Stimulated activated memory B cell treated with anti-CD40 and anti-IgM and Interleukin-4, amounts not matched to agents 10 μg/mL and 1 μg/mL and 100 μg/mL, for 72 hours (primary cell): ENCODE results near the gene MOB1A.

Experiments
- ATAC-seq: fragments of 150-1000 bp; cut with Tn5 transposase; 2 replicates; pipeline ENCODE4 v1.10.0; 2021
- H3K27ac Mint-ChIP-seq: one replicate; pipeline ENCODE4 v1.8.0; 2022; ENCODE audit warnings: mild to moderate bottlenecking, mixed read lengths
- H3K27me3 Mint-ChIP-seq: one replicate; pipeline ENCODE4 v1.8.0; 2022; ENCODE audit warnings: mixed read lengths
- H3K36me3 Mint-ChIP-seq: one replicate; pipeline ENCODE4 v1.8.0; 2022; ENCODE audit warnings: mixed read lengths
- H3K4me1 Mint-ChIP-seq: one replicate; pipeline ENCODE4 v1.8.0; 2022; ENCODE audit warnings: mixed read lengths
- H3K4me3 Mint-ChIP-seq: one replicate; pipeline ENCODE4 v1.8.0; 2022; ENCODE audit warnings: mild to moderate bottlenecking, moderate library complexity, mixed read lengths
- H3K9me3 Mint-ChIP-seq: one replicate; pipeline ENCODE4 v1.8.0; 2022; ENCODE audit warnings: mixed read lengths

Gene MOB1A

DNA sequence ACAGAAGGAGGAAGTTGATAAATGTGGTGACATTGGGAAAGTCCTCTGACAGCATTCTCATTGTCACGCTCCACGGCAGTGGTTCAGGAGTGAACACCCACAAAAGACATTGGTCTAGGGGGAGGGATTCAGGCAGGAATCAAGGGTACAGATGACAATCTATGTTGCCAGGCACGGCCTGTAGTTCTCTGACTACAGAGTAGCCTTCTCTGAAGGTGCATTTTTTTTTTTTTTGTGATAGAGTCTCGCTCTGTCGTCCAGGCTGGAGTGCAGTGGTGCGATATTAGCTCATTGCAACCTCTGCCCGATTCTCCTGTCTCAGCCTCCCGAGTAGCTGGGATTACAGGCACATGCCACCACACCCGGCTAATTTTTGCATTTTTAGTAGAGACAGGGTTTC lies 7.4 kb upstream of the MOB1A start:
- no peaks in the 10 kb centered on the region for H3K27me3 Mint-ChIP-seq
- H3K4me3 Mint-ChIP-seq, result peak overlapping the region; percentile 70
- H3K4me1 Mint-ChIP-seq, result peaks cover 63% of the 10 kb centered on the region
- ATAC-seq, result peak; percentile 90
- peak overlapping the region; percentile 99 for H3K27ac Mint-ChIP-seq
- H3K36me3 Mint-ChIP-seq, result no peaks in the 10 kb centered on the region
- H3K9me3 Mint-ChIP-seq, result no peaks in the 10 kb centered on the region

DNA sequence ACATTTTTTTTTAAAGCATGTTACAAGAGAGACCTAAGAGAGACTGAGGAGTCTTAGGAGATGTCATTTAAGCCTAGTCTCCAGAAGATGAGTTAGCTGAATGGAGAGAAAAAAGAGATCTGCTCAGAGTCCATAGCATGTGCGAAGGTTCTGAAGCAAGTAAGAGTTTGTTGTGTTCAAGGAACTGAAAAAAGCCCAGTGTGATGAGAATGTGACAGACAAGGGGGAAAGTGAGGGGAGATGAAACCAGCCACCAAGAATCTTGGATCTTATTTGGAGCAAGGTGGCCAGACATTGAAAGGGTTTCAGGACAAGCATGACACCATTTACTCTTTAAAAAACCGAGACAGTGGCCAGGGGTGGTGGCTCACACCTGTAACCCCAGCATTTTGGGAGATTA lies 5.2 kb upstream of the MOB1A start:
- Mint-ChIP-seq H3K27ac (peak overlapping the region; percentile 99), H3K9me3 (no peaks in the 10 kb centered on the region), H3K4me1 (peaks cover 61% of the 10 kb centered on the region), H3K4me3 (no peak overlapping the region), H3K27me3 (no peaks in the 10 kb centered on the region), H3K36me3 (no peaks in the 10 kb centered on the region)
- ATAC-seq, result no peak

DNA sequence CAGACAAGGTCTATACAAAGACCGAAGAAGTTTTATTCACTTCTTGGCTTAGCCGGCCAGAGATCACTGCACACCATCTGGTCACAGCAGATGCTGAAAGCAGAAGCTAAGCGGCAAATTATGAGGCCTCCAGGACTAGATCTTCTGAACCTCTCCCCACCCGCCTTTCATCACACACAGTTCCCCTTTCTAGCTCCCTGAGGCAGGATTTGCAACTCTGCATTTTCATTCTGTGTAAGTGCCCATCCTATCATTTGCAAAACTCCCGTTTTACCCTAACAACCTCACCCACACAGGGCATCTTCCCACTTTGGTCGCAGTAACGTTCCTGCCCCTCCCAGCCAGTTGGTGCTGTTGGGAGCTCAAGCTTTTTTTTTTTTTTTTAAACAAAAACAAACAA lies 3.1 kb upstream of the MOB1A start:
- Mint-ChIP-seq H3K36me3 (peaks cover 7% of the 10 kb centered on the region), H3K4me3 (peak overlapping the region; percentile 65), H3K27ac (peak overlapping the region; percentile 99), H3K27me3 (no peaks in the 10 kb centered on the region), H3K9me3 (no peaks in the 10 kb centered on the region), H3K4me1 (peaks cover 56% of the 10 kb centered on the region)
- peak; percentile 69 for ATAC-seq

DNA sequence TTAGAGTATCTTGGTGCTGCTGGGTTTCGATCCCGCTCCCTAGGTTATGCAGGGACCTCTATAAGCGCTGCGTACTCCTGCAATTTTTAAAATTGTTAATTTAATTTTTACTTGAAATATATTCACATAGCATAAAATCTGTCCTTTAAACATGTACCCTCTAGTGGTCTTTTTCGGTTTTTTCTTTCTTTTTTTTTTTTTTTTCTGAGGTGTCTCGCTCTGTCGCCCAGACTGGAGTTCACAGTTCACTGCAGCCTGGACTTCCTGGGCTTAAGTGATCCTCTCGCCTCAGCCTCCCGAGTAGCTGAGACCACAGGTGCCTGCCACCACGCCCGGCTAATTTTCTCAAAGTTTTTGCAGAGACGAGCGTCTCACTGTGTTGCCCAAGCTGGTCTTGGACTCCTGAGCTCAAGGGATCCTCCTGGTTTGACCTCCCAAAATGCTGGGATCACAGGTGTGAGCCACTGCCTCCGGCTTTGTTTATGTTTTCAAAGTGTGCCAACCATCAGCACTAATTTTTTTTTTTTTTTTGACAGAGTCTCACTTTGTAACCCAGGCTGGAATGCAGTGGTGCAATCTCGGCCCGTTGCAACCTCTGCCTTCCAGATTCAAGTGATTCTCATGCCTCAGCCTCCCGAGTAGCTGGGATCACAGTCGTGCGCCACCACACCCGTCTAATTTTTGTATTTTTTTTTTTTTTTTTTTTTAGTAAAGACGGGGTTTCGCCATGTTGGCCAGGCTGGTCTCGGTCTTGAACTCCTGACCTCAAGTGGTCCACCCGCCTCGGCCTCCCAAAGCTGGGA lies 585 bp upstream of the MOB1A start:
- Mint-ChIP-seq H3K36me3 (peaks cover 28% of the 10 kb centered on the region), H3K27ac (peak overlapping the region; percentile 98), H3K4me1 (peaks cover 55% of the 10 kb centered on the region), H3K27me3 (no peaks in the 10 kb centered on the region), H3K4me3 (peak overlapping the region; percentile 85), H3K9me3 (no peaks in the 10 kb centered on the region)
- ATAC-seq, result peak; percentile 18

DNA sequence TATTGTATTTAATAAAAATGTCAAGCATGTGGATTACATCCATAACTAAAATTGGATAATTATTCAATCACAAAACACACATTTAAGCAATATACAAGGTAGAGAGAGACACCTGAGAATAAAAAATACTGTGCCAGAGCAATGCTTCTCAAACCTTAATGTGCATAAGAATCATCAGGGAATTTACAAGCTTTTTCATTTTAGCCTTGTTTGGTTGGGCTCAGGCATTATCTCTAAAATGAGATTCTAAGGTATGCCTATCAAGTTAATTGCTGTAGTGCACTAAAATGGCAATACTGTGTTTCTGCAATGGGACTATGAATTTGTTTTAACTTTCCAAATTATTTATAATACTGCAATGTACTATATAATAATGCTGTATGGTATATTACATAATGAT lies 983 bp downstream of the MOB1A start:
- H3K4me3 Mint-ChIP-seq, result peak overlapping the region; percentile 85
- H3K36me3 Mint-ChIP-seq, result peaks cover 34% of the 10 kb centered on the region
- H3K9me3 Mint-ChIP-seq, result no peaks in the 10 kb centered on the region
- no peaks in the 10 kb centered on the region for H3K27me3 Mint-ChIP-seq
- H3K4me1 Mint-ChIP-seq, result peaks cover 56% of the 10 kb centered on the region
- no peak for ATAC-seq
- peak overlapping the region; percentile 98 for H3K27ac Mint-ChIP-seq

DNA sequence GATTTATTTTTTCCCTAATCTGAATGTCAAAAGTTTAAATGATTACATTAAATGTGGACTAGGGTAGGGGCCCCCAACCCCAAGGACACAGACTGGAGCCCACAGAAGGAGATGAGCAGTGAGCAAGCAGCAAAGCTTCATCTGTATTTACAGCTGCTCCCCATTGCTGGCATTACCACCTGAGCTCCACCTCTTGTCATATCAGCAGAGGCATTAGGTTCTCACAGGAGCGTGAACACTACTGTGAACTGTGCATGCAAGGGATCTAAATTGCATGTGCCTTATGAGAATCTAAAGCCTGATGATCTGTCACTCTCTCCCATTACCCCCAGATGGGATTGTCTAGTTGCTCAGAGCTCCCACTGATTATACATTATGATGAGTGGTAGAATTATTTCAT lies 3.8 kb downstream of the MOB1A start:
- Mint-ChIP-seq H3K9me3 (no peaks in the 10 kb centered on the region), H3K4me1 (peaks cover 54% of the 10 kb centered on the region), H3K4me3 (peak overlapping the region; percentile 83)

DNA sequence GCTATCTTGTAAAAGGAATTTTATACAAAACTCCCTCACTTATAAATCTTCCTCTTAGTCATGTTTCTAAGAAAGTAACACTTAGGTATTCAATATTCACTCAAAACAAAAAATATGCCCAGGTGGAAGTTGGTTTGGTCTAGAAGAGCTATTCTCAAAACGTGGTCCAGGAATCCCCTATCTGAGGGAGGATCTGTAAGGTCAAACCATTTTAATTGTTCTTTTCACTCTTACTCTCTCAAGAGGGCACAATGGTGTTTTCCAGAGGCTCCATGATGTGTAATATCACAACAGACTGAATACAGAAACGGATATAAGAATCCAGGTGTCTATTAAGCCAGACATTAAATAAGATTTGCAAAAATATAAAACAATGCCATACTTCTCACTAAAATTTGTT lies 9.9 kb downstream of the MOB1A start:
- Mint-ChIP-seq H3K27me3 (no peaks in the 10 kb centered on the region), H3K36me3 (peaks cover 60% of the 10 kb centered on the region), H3K27ac (peak overlapping the region; percentile 73), H3K4me1 (peaks cover 41% of the 10 kb centered on the region), H3K4me3 (no peak overlapping the region), H3K9me3 (peaks cover 3% of the 10 kb centered on the region)
- ATAC-seq, result peak; percentile 89

More for the DNA sequence above, 3.8 kb downstream of the MOB1A start:
- H3K27me3 Mint-ChIP-seq, result no peaks in the 10 kb centered on the region
- peak overlapping the region; percentile 98 for H3K27ac Mint-ChIP-seq
- H3K36me3 Mint-ChIP-seq, result peaks cover 51% of the 10 kb centered on the region
- no peak for ATAC-seq

DNA sequence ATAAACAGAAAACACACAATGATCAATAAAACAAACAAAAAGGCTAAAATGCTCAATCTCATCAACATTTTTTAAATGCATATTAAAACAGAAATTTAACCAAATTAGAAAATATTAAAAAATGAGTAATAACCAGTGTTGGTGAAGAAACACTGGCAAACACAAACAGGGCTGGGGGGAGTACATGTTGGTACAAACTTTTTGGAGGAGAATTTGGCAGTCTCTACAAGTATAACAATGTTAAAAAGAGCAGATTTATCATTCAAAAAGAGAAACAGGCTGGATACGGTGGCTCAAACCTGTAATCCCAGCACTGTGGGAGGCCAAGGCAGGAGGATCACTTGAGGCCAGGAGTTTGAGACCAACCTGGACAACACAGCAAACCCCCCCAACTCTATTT lies 13.9 kb downstream of the MOB1A start:
- Mint-ChIP-seq H3K27ac (no peak overlapping the region), H3K27me3 (no peaks in the 10 kb centered on the region)
- no peak for ATAC-seq

DNA sequence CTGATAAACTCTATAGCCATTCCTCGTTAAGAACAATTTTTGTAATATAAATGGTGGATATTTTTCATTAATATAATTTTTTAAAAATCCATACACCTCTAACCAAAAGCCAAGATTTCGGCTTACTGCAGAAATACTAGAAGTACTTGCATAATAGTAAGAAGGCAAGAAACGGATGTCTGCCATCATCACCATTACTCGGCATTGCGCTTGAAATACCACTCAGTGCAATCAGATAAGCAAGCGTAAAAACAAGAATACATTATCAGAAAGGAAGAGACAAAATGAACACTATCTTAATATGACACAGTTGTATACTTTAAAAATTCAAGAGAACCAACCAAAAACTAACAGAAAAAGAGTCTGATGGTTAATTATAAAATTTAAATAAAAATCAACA lies 15.7 kb downstream of the MOB1A start:
- H3K27ac Mint-ChIP-seq, result no peak overlapping the region

More for the DNA sequence above, 13.9 kb downstream of the MOB1A start:
- Mint-ChIP-seq H3K9me3 (peaks cover 3% of the 10 kb centered on the region), H3K36me3 (peaks cover 62% of the 10 kb centered on the region), H3K4me3 (no peak overlapping the region), H3K4me1 (peaks cover 26% of the 10 kb centered on the region)

DNA sequence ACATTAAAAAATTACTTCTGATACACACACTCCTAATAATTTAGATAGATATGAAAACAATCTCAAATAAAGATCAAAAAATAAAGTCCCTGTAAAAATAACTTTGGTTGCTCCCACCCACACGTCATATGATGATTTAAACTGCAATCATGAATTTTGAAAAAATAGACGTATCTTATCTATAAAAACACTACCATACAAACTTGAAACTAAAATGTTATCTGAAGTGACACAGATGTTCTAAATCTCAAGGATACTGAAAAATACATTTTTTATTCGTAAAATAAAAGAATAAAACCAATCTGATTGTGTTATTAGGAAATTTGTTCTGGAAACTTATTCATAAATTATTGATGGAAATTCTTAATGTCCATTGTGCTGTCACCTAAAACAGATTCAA lies 22.8 kb downstream of the MOB1A start:
- H3K4me1 Mint-ChIP-seq, result peaks cover 10% of the 10 kb centered on the region
- no peak overlapping the region for H3K27ac Mint-ChIP-seq
- no peak for ATAC-seq
- no peaks in the 10 kb centered on the region for H3K27me3 Mint-ChIP-seq
- no peak overlapping the region for H3K4me3 Mint-ChIP-seq
- H3K36me3 Mint-ChIP-seq, result peaks cover 40% of the 10 kb centered on the region
- no peaks in the 10 kb centered on the region for H3K9me3 Mint-ChIP-seq

More for the DNA sequence above, 15.7 kb downstream of the MOB1A start:
- peaks cover 64% of the 10 kb centered on the region for H3K36me3 Mint-ChIP-seq
- H3K4me1 Mint-ChIP-seq, result peaks cover 16% of the 10 kb centered on the region
- no peaks in the 10 kb centered on the region for H3K27me3 Mint-ChIP-seq
- no peak for ATAC-seq
- H3K4me3 Mint-ChIP-seq, result no peak overlapping the region
- H3K9me3 Mint-ChIP-seq, result peaks cover 3% of the 10 kb centered on the region

DNA sequence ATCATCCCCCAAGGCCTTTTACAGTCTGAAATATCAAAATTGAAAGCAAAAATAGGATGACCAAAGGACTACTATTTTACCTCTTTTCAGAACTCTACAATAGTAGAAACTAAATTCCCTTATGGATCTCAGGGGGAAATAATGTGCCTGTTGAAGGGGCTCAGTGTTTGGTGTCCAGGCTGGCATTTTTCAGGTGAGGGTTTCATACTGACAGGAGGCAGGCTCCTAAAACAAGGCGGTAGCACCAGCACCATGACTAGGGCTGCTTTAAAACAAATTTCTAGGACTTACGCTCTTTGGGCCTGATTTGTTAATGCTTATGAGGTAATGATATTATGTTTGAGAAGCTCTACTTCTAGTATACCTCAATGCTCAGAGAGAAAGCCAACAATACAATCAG lies 25.7 kb downstream of the MOB1A start:
- Mint-ChIP-seq H3K27me3 (no peaks in the 10 kb centered on the region), H3K9me3 (no peaks in the 10 kb centered on the region), H3K36me3 (peaks cover 28% of the 10 kb centered on the region), H3K4me3 (no peak overlapping the region), H3K27ac (peak overlapping the region; percentile 53), H3K4me1 (peaks cover 19% of the 10 kb centered on the region)
- ATAC-seq, result no peak

DNA sequence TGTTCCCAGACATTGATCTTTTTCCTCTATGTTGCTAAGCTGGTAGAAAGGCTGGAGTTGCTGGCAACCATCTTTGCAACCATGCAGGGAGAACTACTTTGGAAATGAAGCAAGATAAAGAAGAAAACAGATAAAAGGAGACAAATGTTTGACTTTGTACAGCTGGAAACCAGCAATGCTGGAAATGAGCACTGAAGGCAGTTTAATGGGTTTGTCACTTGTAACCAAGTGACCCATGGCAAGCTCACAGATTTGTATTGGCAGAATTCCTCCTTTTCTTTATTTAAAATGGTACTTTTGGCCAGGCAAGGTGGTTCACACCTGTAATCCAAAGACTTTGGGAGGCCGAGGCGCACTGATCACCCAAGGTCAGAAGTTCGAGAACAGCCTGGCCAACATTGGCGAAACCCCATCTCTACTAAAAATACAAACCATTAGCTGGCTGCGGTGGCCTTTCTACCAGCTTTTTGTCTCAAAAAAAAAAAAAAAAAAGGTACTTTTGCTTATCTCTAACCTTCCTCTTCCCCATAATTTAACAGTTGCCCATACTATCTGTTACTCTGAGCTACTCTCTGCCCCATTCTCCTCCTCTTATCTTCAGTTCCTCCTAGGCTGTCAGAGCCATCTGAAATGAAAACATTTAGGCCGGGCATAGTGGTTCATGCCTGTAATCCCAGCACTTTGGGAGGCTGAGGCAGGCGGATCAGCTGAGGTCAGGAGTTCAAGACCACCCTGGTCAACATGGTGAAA lies 28.9 kb downstream of the MOB1A start:
- Mint-ChIP-seq H3K4me3 (no peak overlapping the region), H3K36me3 (peaks cover 9% of the 10 kb centered on the region), H3K4me1 (peaks cover 19% of the 10 kb centered on the region), H3K9me3 (no peaks in the 10 kb centered on the region), H3K27me3 (no peaks in the 10 kb centered on the region), H3K27ac (no peak overlapping the region)
- no peak for ATAC-seq

DNA sequence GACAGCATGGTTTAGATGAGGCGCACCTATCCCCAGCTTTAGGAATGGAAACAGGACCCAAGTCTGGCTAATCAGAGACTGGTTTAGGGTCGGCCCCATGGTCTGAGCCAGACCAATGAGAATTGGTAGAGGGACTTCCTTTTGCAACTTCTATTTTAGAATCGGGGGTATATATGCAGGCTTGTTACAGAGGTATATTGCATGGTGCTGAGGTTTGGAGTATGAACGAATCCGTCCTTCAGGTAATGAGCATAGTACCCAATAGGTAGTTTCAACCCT lies 29.5 kb downstream of the MOB1A start:
- no peaks in the 10 kb centered on the region for H3K9me3 Mint-ChIP-seq
- H3K4me3 Mint-ChIP-seq, result no peak overlapping the region

DNA sequence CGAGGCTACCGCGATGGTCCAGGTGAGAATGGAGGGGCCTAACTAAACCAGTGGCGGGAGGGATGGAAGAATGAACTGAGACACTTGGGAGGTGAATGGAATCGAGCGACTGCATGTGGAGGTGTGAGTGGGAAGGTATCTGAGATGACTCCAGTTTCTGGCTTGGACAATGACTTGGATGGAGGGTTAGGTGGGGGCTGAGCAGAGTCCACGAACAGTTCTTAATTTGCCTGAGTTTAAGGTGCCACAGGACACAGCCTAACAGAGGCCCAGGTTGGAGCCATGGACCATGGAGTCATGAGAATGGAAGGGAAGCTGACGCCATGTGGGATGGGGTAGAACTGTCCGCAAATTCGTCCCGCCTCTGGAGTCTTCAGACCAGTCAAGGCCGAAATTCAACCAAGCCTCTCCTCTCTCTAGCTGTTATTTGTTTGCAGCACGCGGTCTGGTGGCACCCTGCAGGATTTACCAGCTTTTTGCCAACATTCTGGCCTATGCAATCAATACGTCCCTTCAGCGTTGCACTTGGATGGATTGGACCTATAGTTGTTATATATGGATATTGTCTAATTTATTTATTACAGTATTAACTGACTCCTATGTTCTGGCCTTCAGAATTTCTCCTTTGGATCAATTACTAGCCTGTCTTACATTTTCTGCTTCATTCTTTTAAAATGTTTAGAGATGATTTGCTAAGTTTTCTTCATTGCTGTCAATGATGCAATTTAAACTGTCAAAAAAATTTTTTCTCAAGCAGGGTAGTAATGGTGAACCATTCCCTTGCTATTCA lies 30.0 kb downstream of the MOB1A start:
- H3K36me3 Mint-ChIP-seq, result peaks cover 6% of the 10 kb centered on the region
- no peaks in the 10 kb centered on the region for H3K27me3 Mint-ChIP-seq
- H3K27ac Mint-ChIP-seq, result no peak overlapping the region
- H3K4me3 Mint-ChIP-seq, result no peak overlapping the region
- no peak for ATAC-seq
- H3K4me1 Mint-ChIP-seq, result peaks cover 16% of the 10 kb centered on the region
- H3K9me3 Mint-ChIP-seq, result no peaks in the 10 kb centered on the region

More for the DNA sequence above, 29.5 kb downstream of the MOB1A start:
- Mint-ChIP-seq H3K27me3 (no peaks in the 10 kb centered on the region), H3K36me3 (peaks cover 9% of the 10 kb centered on the region), H3K27ac (no peak overlapping the region), H3K4me1 (peaks cover 19% of the 10 kb centered on the region)
- no peak for ATAC-seq

DNA sequence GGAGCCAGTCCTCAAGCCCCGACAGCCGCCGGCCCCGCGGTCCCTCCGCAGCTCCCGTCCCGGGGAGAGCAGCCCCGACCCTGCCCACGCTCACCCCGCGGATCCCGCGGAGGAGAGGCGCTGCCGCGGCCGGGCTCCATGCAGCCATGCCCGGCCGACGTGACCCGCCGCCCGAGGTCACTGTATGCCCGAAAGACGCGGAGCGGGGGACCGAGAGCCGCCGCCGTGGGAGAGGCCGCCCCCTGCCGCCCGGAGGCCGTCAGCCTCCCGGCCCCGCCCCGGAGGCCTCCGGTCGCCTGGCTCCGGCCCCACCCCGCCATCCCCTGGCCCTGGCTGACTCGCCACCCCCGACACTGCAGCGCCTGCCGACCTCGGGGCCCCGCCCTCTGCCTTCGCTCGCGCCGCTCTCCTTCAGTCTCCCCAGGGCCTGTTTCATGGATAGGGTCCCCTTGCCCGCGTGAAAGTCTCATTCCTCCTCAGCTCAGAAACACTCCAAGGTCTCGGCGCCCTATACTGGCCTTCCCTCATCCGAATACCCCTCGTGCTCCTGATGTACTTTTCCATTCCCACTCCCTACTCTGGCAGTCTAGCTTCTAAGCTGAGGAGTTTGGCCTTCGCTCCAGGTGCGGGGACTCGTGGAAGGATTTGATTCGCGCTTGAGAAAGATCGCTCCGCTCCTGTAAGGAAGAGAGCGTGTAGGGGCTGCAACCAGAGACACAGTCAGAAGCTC lies 30.8 kb downstream of the MOB1A start, which contains the start of gene BOLA3:
Gene BOLA3 (minus strand): TSS at position 186 of the 730 bp plus-strand sequence. CDS start 38 bp downstream, at position 148.
- peak; percentile 97 for ATAC-seq
- Mint-ChIP-seq H3K27ac (no peak within 1 kb of the TSS), H3K36me3 (no peaks in the 10 kb centered on the region), H3K4me3 (no peak within 1 kb of the TSS), H3K9me3 (no peaks in the 10 kb centered on the region), H3K27me3 (no peaks in the 10 kb centered on the region), H3K4me1 (peaks cover 9% of the 10 kb centered on the region)
